ENCODE measurements around the gene SLC38A8.

Gene SLC38A8

GRCh38 chr16:83974475-83974874 is 68.1 kb downstream of the SLC38A8 start:
- TF ChIP-seq FOXM1 (IDR thresholded peaks at IDR 0.05; ENCODE audit: borderline replicate concordance) = no peak
- no peak for TF ChIP-seq FOXK2 (IDR thresholded peaks at IDR 0.05)
- TF ChIP-seq TARDBP (IDR thresholded peaks at IDR 0.05) = no peak
- ChIA-PET POLR2A (no interaction called here), CTCF (no interaction called here)
- no peak for DNase-seq (ENCODE audit: extremely low spot score)

GRCh38 chr16:83973581-83974385 is 68.8 kb downstream of the SLC38A8 start:
- DNase-seq (ENCODE audit: extremely low spot score) = no peak
- POLR2A ChIA-PET = no interaction called here
- CTCF ChIA-PET = no interaction called here
- TF ChIP-seq HDGF (IDR thresholded peaks at IDR 0.05; ENCODE audit: borderline replicate concordance) (no peak), FOXA1 (IDR thresholded peaks at IDR 0.05) (no peak), PKNOX1 (IDR thresholded peaks at IDR 0.05) (no peak), ARNT (IDR thresholded peaks at IDR 0.05) (no peak), ELF4 (IDR thresholded peaks at IDR 0.05) (no peak), BHLHE40 (IDR thresholded peaks at IDR 0.05; ENCODE audit: borderline replicate concordance) (no peak), SUZ12 (IDR thresholded peaks at IDR 0.05) (no peak), FOXK2 (IDR thresholded peaks at IDR 0.05) (no peak), LEF1 (IDR thresholded peaks at IDR 0.05; ENCODE audit: borderline replicate concordance) (no peak), CTBP1 (IDR thresholded peaks at IDR 0.05; ENCODE audit: borderline replicate concordance) (no peak), SP1 (IDR thresholded peaks at IDR 0.05) (no peak), L3MBTL2 (conservative IDR thresholded peaks at IDR 0.05) (no peak)

GRCh38 chr16:83973077-83973476 is 69.5 kb downstream of the SLC38A8 start:
- ChIA-PET POLR2A (no interaction called here), CTCF (no interaction called here)
- DNase-seq (ENCODE audit: extremely low spot score) = no peak
- TF ChIP-seq FOXA1 (IDR thresholded peaks at IDR 0.05) = no peak
- no peak for TF ChIP-seq SUZ12 (IDR thresholded peaks at IDR 0.05)
- TF ChIP-seq ELF4 (IDR thresholded peaks at IDR 0.05) = no peak
- TF ChIP-seq FOXK2 (IDR thresholded peaks at IDR 0.05) = no peak
- TF ChIP-seq NFRKB (IDR thresholded peaks at IDR 0.05) = no peak
- no peak for TF ChIP-seq HDGF (IDR thresholded peaks at IDR 0.05; ENCODE audit: borderline replicate concordance)
- TF ChIP-seq LEF1 (IDR thresholded peaks at IDR 0.05; ENCODE audit: borderline replicate concordance) = no peak
- TF ChIP-seq L3MBTL2 (conservative IDR thresholded peaks at IDR 0.05) = no peak
- TF ChIP-seq PKNOX1 (IDR thresholded peaks at IDR 0.05) = no peak
- TF ChIP-seq FOXM1 (IDR thresholded peaks at IDR 0.05; ENCODE audit: borderline replicate concordance) = no peak
- no peak for TF ChIP-seq SP1 (IDR thresholded peaks at IDR 0.05)
- TF ChIP-seq BHLHE40 (IDR thresholded peaks at IDR 0.05; ENCODE audit: borderline replicate concordance) = no peak

GRCh38 chr16:83972256-83973008 is 70.2 kb downstream of the SLC38A8 start:
- TF ChIP-seq SP1 (IDR thresholded peaks at IDR 0.05) = no peak
- no peak for TF ChIP-seq FOXK2 (IDR thresholded peaks at IDR 0.05)
- no peak for TF ChIP-seq ZNF384 (IDR thresholded peaks at IDR 0.05)
- TF ChIP-seq TARDBP (IDR thresholded peaks at IDR 0.05) = no peak
- no peak for TF ChIP-seq CTBP1 (IDR thresholded peaks at IDR 0.05; ENCODE audit: borderline replicate concordance)
- no peak for TF ChIP-seq FOXM1 (IDR thresholded peaks at IDR 0.05; ENCODE audit: borderline replicate concordance)
- TF ChIP-seq ELF4 (IDR thresholded peaks at IDR 0.05) = no peak
- no peak for TF ChIP-seq HDGF (IDR thresholded peaks at IDR 0.05; ENCODE audit: borderline replicate concordance)
- no peak for TF ChIP-seq LEF1 (IDR thresholded peaks at IDR 0.05; ENCODE audit: borderline replicate concordance)
- no peak for TF ChIP-seq BHLHE40 (IDR thresholded peaks at IDR 0.05; ENCODE audit: borderline replicate concordance)
- no peak for TF ChIP-seq SUZ12 (IDR thresholded peaks at IDR 0.05)
- no peak for TF ChIP-seq ARNT (IDR thresholded peaks at IDR 0.05)
- TF ChIP-seq L3MBTL2 (conservative IDR thresholded peaks at IDR 0.05) = no peak
- TF ChIP-seq PKNOX1 (IDR thresholded peaks at IDR 0.05) = no peak
- TF ChIP-seq NFRKB (IDR thresholded peaks at IDR 0.05) = no peak
- no peak for TF ChIP-seq FOXA1 (IDR thresholded peaks at IDR 0.05)
- CTCF ChIA-PET = no interaction called here
- no peak for DNase-seq (ENCODE audit: extremely low spot score)
- POLR2A ChIA-PET = no interaction called here

- no peak for DNase-seq (ENCODE audit: extremely low spot score)
- ChIA-PET CTCF (interaction anchor here (0.5 to 1.0 kb wide), 2 partner anchors 94 to 97 kb away, joined by 3 to 4 read pairs; no protein-coding TSS in a partner anchor), POLR2A (no interaction called here)
- no peak for TF ChIP-seq HDGF (IDR thresholded peaks at IDR 0.05; ENCODE audit: borderline replicate concordance)
- TF ChIP-seq FOXM1 (IDR thresholded peaks at IDR 0.05; ENCODE audit: borderline replicate concordance) = no peak
- TF ChIP-seq ARNT (IDR thresholded peaks at IDR 0.05) = no peak
- no peak for TF ChIP-seq ZNF384 (IDR thresholded peaks at IDR 0.05)
- no peak for TF ChIP-seq SP1 (IDR thresholded peaks at IDR 0.05)
- no peak for TF ChIP-seq FOXK2 (IDR thresholded peaks at IDR 0.05)
- no peak for TF ChIP-seq L3MBTL2 (conservative IDR thresholded peaks at IDR 0.05)
- TF ChIP-seq TARDBP (IDR thresholded peaks at IDR 0.05) = no peak
- TF ChIP-seq PKNOX1 (IDR thresholded peaks at IDR 0.05) = no peak
- no peak for TF ChIP-seq NFRKB (IDR thresholded peaks at IDR 0.05)
- no peak for TF ChIP-seq FOXA1 (IDR thresholded peaks at IDR 0.05)
- TF ChIP-seq BHLHE40 (IDR thresholded peaks at IDR 0.05; ENCODE audit: borderline replicate concordance) = no peak
- no peak for TF ChIP-seq LEF1 (IDR thresholded peaks at IDR 0.05; ENCODE audit: borderline replicate concordance)
- no peak for TF ChIP-seq ELF4 (IDR thresholded peaks at IDR 0.05)
- no peak for TF ChIP-seq CTBP1 (IDR thresholded peaks at IDR 0.05; ENCODE audit: borderline replicate concordance)
- no peak for TF ChIP-seq SUZ12 (IDR thresholded peaks at IDR 0.05)
These were observed 71.1 kb downstream of the SLC38A8 start for GRCh38 chr16:83971165-83972130.
